ENCODE results near the gene LCE4A.
"Not testable (repeated sequence)": the region's sequence is repeated elsewhere in the genome, so short reads cannot be mapped to it uniquely, and the experiment has no call there.

Gene LCE4A

GRCh38 chr1:152707860-152708259 lies at the start of gene LCE4A:
LCE4A (plus strand) TSS chr1:152708160; CDS start chr1:152709076, 916 bp downstream.
- H3K36me3 Mint-ChIP-seq: no peaks in the 10 kb centered on the region
- H3K9me3 Mint-ChIP-seq: peaks cover 0 to 3% of the 10 kb centered on the region in 2 donors
- H3K27me3 Mint-ChIP-seq: peaks cover 27 to 39% of the 10 kb centered on the region in 2 donors
- DNase-seq: no peak
- ATAC-seq (replicated peaks): no peak
- H3K4me3 Mint-ChIP-seq: no peak within 1 kb of the TSS
- no peaks in the 10 kb centered on the region for H3K4me1 Mint-ChIP-seq
- no peak within 1 kb of the TSS for H3K27ac Mint-ChIP-seq

DNA sequence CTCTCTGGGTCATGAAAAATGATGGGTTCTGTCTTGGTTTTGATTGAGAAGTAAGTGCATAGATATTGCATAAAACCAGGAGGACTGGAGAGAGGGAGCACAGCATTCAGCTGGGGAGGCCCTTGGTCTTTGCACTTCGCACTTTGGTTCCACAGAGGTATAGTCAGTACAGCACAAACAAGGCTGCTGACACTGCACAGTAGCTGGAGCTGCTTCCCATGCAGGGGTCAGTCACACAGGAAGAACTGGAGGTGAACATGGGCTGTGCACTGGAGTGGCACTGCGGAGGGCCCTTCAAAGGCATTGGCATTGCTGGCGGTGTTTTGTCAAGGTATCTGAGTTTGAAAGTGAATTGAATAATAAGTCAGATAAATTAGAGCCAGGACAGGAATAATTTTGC lies 49.3 kb upstream of the LCE4A start:
- Mint-ChIP-seq H3K4me3 (no peak overlapping the region), H3K4me1 (peaks cover 2 to 5% of the 10 kb centered on the region in 2 donors), H3K27ac (no peak overlapping the region), H3K36me3 (no peaks in the 10 kb centered on the region), H3K27me3 (peaks cover 11 to 18% of the 10 kb centered on the region in 2 donors), H3K9me3 (no peaks in the 10 kb centered on the region)
- ATAC-seq (replicated peaks) (no peak), DNase-seq (no peak)

DNA sequence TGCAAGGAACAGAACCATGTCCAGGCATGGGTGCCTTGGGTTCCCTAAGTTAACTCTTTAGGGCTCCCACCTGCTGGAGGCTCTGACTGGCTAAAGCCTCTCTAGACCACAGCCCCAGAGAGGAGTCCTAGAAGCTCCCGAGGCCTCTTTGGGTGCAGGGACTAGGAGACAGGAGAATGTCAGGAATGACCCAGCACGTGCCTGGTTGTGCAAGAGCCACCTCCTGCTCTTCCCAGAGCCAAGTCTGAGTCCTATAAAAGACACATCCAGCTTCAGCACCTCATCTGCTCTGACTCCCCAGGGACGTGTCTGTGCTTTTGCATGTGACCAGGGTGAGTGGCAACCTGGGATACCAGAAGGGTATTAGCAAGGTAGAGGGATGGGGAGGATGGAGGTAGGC lies 44.9 kb upstream of the LCE4A start, which contains the start of gene LCE2D:
Gene LCE2D, plus strand, starts transcription at position 283 of the 400 bp plus-strand sequence. CDS start 726 bp downstream, outside the sequence.
- Mint-ChIP-seq H3K27ac (no peak within 1 kb of the TSS), H3K4me3 (no peak within 1 kb of the TSS), H3K9me3 (peaks cover 0 to 2% of the 10 kb centered on the region in 2 donors), H3K4me1 (peaks cover 0 to 8% of the 10 kb centered on the region in 2 donors), H3K27me3 (peaks cover 9 to 23% of the 10 kb centered on the region in 2 donors), H3K36me3 (no peaks in the 10 kb centered on the region)
- ATAC-seq (replicated peaks) (no peak), DNase-seq (no peak)

DNA sequence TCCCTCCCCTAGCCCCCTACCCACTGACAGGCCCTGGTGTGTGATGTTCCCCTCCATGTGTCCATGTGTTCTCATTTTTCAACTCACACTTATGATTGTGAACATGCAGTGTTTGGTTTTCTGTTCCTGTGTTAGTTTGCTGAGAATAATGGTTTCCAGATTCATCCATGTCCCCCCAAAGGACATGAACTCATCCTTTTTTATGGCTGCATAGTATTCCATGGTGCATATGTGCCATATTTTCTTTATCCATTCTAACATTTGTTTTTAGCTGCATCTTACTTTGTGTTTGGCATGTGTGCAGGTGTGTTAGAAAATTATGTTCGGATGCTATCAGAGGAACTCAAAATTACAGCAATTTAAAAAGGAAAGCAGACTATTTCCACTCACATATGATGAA lies 41.8 kb upstream of the LCE4A start:
- peaks cover 15 to 27% of the 10 kb centered on the region in 2 donors for H3K27me3 Mint-ChIP-seq
- H3K4me1 Mint-ChIP-seq; H3K36me3 Mint-ChIP-seq; H3K9me3 Mint-ChIP-seq; DNase-seq; H3K27ac Mint-ChIP-seq; H3K4me3 Mint-ChIP-seq; ATAC-seq (replicated peaks): not testable (repeated sequence)

GRCh38 chr1:152667648-152668047 lies 40.3 kb upstream of the LCE4A start:
- Mint-ChIP-seq H3K36me3 (no peaks in the 10 kb centered on the region), H3K27ac (no peak overlapping the region)
- no peak for ATAC-seq (replicated peaks)

DNA sequence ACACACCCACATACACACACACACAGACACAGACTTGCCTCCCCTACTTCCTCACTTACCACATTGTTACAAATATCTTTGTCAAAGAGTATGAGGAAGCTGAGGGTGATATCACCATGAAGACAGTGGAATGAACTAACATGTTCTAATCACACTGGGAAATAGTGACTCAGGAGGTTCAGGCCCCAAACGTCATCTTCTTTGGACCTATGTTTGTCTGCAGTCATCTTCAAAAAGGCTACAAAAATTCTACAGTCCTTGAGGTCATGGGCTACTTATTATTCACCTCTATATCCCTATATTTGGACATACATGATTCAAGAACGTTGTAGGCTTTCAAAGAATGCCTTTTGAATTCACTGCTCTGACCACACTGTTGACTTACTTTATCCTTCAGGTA lies 34.9 kb upstream of the LCE4A start:
- no peaks in the 10 kb centered on the region for H3K9me3 Mint-ChIP-seq
- no peak for ATAC-seq (replicated peaks)

More at GRCh38 chr1:152667648-152668047, 40.3 kb upstream of the LCE4A start:
- Mint-ChIP-seq H3K9me3 (peaks cover 0 to 2% of the 10 kb centered on the region in 2 donors), H3K27me3 (peaks cover 13 to 27% of the 10 kb centered on the region in 2 donors), H3K4me3 (no peak overlapping the region), H3K4me1 (peaks cover 0 to 8% of the 10 kb centered on the region in 2 donors)
- DNase-seq: no peak

GRCh38 chr1:152674983-152675382 lies 33.0 kb upstream of the LCE4A start, which contains the start of gene LCE2C:
LCE2C (plus strand) TSS chr1:152675279; CDS start chr1:152676016, 737 bp downstream.
- H3K36me3 Mint-ChIP-seq; H3K4me3 Mint-ChIP-seq; H3K27ac Mint-ChIP-seq; ATAC-seq (replicated peaks); DNase-seq; H3K4me1 Mint-ChIP-seq; H3K9me3 Mint-ChIP-seq: not testable (repeated sequence)
- peaks cover 27 to 32% of the 10 kb centered on the region in 2 donors for H3K27me3 Mint-ChIP-seq

More for the DNA sequence above, 34.9 kb upstream of the LCE4A start:
- Mint-ChIP-seq H3K4me1 (no peaks in the 10 kb centered on the region), H3K27me3 (peaks cover 15 to 17% of the 10 kb centered on the region in 2 donors), H3K27ac (no peak overlapping the region), H3K36me3 (no peaks in the 10 kb centered on the region), H3K4me3 (no peak overlapping the region)
- no peak for DNase-seq

DNA sequence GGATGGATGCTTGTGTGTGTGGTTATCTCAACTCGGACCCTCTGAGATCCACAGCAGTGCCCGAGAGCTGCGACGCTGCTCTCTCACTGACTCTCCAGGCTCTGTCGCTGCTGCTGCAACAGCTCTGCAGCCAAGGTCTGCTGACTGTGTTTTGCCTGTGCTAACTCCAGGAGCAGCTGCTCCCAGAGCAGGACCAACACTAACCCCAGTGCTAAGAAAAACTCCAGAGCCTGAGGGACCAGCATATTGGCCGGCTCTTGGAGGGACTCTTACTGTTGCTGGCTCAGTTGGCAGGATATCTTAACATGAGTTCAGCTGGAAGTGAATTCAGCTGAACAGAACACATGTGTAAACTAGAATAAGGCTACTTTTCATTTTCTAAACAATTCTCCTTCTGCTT lies 28.5 kb upstream of the LCE4A start:
- Mint-ChIP-seq H3K9me3 (no peaks in the 10 kb centered on the region), H3K4me1 (no peaks in the 10 kb centered on the region), H3K27ac (no peak overlapping the region), H3K27me3 (peaks cover 33 to 43% of the 10 kb centered on the region in 2 donors), H3K36me3 (no peaks in the 10 kb centered on the region), H3K4me3 (no peak overlapping the region)
- no peak for ATAC-seq (replicated peaks)
- no peak for DNase-seq

DNA sequence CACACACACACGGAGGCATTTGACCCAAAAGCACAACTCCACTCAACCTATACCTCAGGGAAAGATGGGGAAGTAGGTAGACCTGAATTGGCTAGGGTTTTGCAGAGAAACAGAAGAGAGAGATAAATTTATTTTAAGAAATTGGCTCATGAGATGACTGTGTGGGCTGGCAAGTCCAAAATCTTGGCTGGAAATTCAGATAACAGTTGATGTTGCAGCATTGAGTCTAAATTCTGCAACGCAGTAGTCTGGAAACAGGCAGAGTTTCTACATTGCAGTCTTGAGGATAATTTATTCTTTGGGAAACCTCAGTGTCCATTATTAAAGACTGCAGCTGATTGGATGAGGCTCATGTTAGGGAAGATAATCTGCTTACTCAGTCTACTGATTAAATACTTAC lies 26.3 kb upstream of the LCE4A start:
- Mint-ChIP-seq H3K9me3 (no peaks in the 10 kb centered on the region), H3K4me1 (no peaks in the 10 kb centered on the region), H3K27ac (no peak overlapping the region), H3K4me3 (no peak overlapping the region), H3K36me3 (no peaks in the 10 kb centered on the region), H3K27me3 (peaks cover 34 to 43% of the 10 kb centered on the region in 2 donors)
- DNase-seq (no peak), ATAC-seq (replicated peaks) (no peak)

GRCh38 chr1:152683846-152684245 lies 24.1 kb upstream of the LCE4A start:
- no peak overlapping the region for H3K4me3 Mint-ChIP-seq
- no peak for DNase-seq
- no peak for ATAC-seq (replicated peaks)
- H3K27me3 Mint-ChIP-seq: peaks cover 33 to 40% of the 10 kb centered on the region in 2 donors
- no peak overlapping the region for H3K27ac Mint-ChIP-seq
- no peaks in the 10 kb centered on the region for H3K9me3 Mint-ChIP-seq
- no peaks in the 10 kb centered on the region for H3K36me3 Mint-ChIP-seq
- H3K4me1 Mint-ChIP-seq: no peaks in the 10 kb centered on the region

- not testable (repeated sequence) for DNase-seq; H3K4me1 Mint-ChIP-seq; H3K9me3 Mint-ChIP-seq; H3K36me3 Mint-ChIP-seq; ATAC-seq (replicated peaks); H3K4me3 Mint-ChIP-seq; H3K27ac Mint-ChIP-seq
- H3K27me3 Mint-ChIP-seq: peaks cover 23 to 28% of the 10 kb centered on the region in 2 donors
Observed at GRCh38 chr1:152685823-152686222, 22.1 kb upstream of the LCE4A start, which contains the start of gene LCE2B. LCE2B (plus strand) TSS chr1:152686123; CDS start chr1:152686844, 721 bp downstream.

GRCh38 chr1:152697701-152698600 lies 10.0 kb upstream of the LCE4A start, which contains the start of gene LCE2A:
LCE2A (plus strand) TSS chr1:152698345; CDS start chr1:152698902, 557 bp downstream.
- peaks cover under 1 to 2% of the 10 kb centered on the region in 2 donors for H3K9me3 Mint-ChIP-seq
- H3K27ac Mint-ChIP-seq: no peak within 1 kb of the TSS
- H3K4me1 Mint-ChIP-seq: no peaks in the 10 kb centered on the region
- DNase-seq (no peak), ATAC-seq (replicated peaks) (no peak)
- no peak within 1 kb of the TSS for H3K4me3 Mint-ChIP-seq
- no peaks in the 10 kb centered on the region for H3K36me3 Mint-ChIP-seq
- peaks cover 0 to 14% of the 10 kb centered on the region in 2 donors for H3K27me3 Mint-ChIP-seq

DNA sequence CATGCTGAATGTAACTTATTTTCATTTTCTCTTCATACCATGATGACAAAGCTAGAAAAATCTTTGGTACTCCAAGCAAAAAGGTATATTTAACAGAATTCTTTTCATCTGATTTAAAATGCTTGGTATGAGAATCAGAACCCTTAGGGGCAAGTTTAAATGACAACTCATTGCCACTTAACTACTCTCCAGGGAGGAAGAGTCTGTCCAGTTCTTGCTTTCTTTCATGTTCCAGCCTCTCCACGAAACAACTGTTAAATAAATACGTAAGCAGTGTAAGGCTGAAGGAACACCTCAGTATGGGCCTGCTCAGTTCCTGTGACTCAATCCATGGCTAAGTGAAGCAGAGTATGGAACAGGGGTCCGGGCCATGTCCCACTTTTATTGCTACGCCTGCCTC lies 8.2 kb upstream of the LCE4A start:
- ATAC-seq (replicated peaks) (no peak), DNase-seq (no peak)
- Mint-ChIP-seq H3K27ac (no peak overlapping the region), H3K4me3 (no peak overlapping the region), H3K27me3 (peaks cover 0 to 14% of the 10 kb centered on the region in 2 donors), H3K9me3 (peaks cover 0 to 3% of the 10 kb centered on the region in 2 donors), H3K36me3 (no peaks in the 10 kb centered on the region), H3K4me1 (no peaks in the 10 kb centered on the region)

- no peak overlapping the region for H3K27ac Mint-ChIP-seq
- H3K36me3 Mint-ChIP-seq: no peaks in the 10 kb centered on the region
- peaks cover 7 to 10% of the 10 kb centered on the region in 2 donors for H3K9me3 Mint-ChIP-seq
- H3K27me3 Mint-ChIP-seq: peaks cover 0 to 24% of the 10 kb centered on the region in 2 donors
- ATAC-seq (replicated peaks): no peak
- no peak for DNase-seq
- H3K4me1 Mint-ChIP-seq: no peaks in the 10 kb centered on the region
- H3K4me3 Mint-ChIP-seq: no peak overlapping the region
Observed at GRCh38 chr1:152718238-152718637, 10.3 kb downstream of the LCE4A start.
